Measurements from ENCODE around the gene ILKAP. TPM values are rescaled to one million over a fixed set of nuclear protein-coding genes. Genes with fewer than 3 reads are reported as not detected.

The ILKAP gene
- total and polyA plus RNA-seq, 7 donors, result 31.8 to 66.6 (median 43.8) TPM

- DNase-seq (peak; percentile 65 to 84), ATAC-seq (peak; percentile 49 to 65 (median 58))
- Histone ChIP-seq H3K27ac (peak overlapping the region; percentile 69), H3K36me3 (ENCODE audit: insufficient read depth in 1 of 2, low read depth in 1 of 2) (peaks cover 3 to 16% of the 10 kb centered on the region in 2 donors), H3K4me1 (peaks cover 55% of the 10 kb centered on the region), H3K4me3 (no peak overlapping the region), H3K27me3 (ENCODE audit: insufficient read depth in 3 of 3, low read length in 2 of 3) (peaks cover 0 to 16% (median 5%) of the 10 kb centered on the region in 3 donors), H3K9me3 (no peaks in the 10 kb centered on the region)
- TF ChIP-seq CTCF (IDR thresholded peaks at IDR 0.05), result no peak
- WGBS, 3 donors, result 30 to 53% (median 34%) methylated on average over 16 to 19 of the region's 19 CpGs
- intact Hi-C loops (cut with DNase I), result no loop called here
These were observed 48.3 kb downstream of the ILKAP start for GRCh38 chr2:238155051-238155760.

GRCh38 chr2:238154570-238154969, 48.9 kb downstream of the ILKAP start:
- no peak overlapping the region for H3K4me3 ChIP-seq
- no peak for TF ChIP-seq CTCF (IDR thresholded peaks at IDR 0.05)
- intact Hi-C loops (cut with DNase I), result no loop called here
- H3K9me3 ChIP-seq, result no peaks in the 10 kb centered on the region
- 78 to 87% (median 80%) methylated on average over 10 of the region's 10 CpGs for WGBS, 3 donors
- ATAC-seq, result no peak
- peaks cover 59% of the 10 kb centered on the region for H3K4me1 ChIP-seq
- peak; percentile 14 to 52 for DNase-seq
- peaks cover 0 to 10% (median 5%) of the 10 kb centered on the region in 3 donors for H3K27me3 ChIP-seq (ENCODE audit: insufficient read depth in 3 of 3, low read length in 2 of 3)
- peak overlapping the region; percentile 69 for H3K27ac ChIP-seq
- H3K36me3 ChIP-seq (ENCODE audit: insufficient read depth in 1 of 2, low read depth in 1 of 2), result peaks cover 3 to 16% of the 10 kb centered on the region in 2 donors

GRCh38 chr2:238152771-238153688, 50.5 kb downstream of the ILKAP start:
- H3K4me3 ChIP-seq, result no peak overlapping the region
- ATAC-seq (peak in 1 of 4 donors; percentile 2), DNase-seq (peak in 1 of 2 donors; percentile 58)
- TF ChIP-seq CTCF (IDR thresholded peaks at IDR 0.05), result peak; percentile 23
- H3K27me3 ChIP-seq (ENCODE audit: insufficient read depth in 3 of 3, low read length in 2 of 3), result peaks cover 0 to 1% (median 0%) of the 10 kb centered on the region in 3 donors
- peaks cover 3 to 25% of the 10 kb centered on the region in 2 donors for H3K36me3 ChIP-seq (ENCODE audit: insufficient read depth in 1 of 2, low read depth in 1 of 2)
- peak overlapping the region; percentile 69 for H3K27ac ChIP-seq
- peaks cover 64% of the 10 kb centered on the region for H3K4me1 ChIP-seq
- WGBS, 3 donors, result 65 to 78% (median 66%) methylated on average over 20 to 22 of the region's 22 CpGs
- intact Hi-C loops (cut with DNase I), result no loop called here
- no peaks in the 10 kb centered on the region for H3K9me3 ChIP-seq

- H3K9me3 ChIP-seq, result no peaks in the 10 kb centered on the region
- no peaks in the 10 kb centered on the region for H3K27me3 ChIP-seq (ENCODE audit: insufficient read depth in 3 of 3, low read length in 2 of 3)
- peak overlapping the region; percentile 99 for H3K27ac ChIP-seq
- WGBS, 3 donors, result 78 to 80% (median 79%) methylated on average over 16 of the region's 16 CpGs
- DNase-seq, result no peak
- peaks cover 3 to 30% of the 10 kb centered on the region in 2 donors for H3K36me3 ChIP-seq (ENCODE audit: insufficient read depth in 1 of 2, low read depth in 1 of 2)
- ATAC-seq, result no peak
- TF ChIP-seq CTCF (IDR thresholded peaks at IDR 0.05), result no peak
- H3K4me1 ChIP-seq, result peaks cover 72% of the 10 kb centered on the region
- intact Hi-C loops (cut with DNase I), result no loop called here
- H3K4me3 ChIP-seq, result no peak overlapping the region
These were observed 51.8 kb downstream of the ILKAP start for GRCh38 chr2:238151628-238152235.

Measured in psoas muscle (tissue), 8 donors.